ENCODE data around the gene CRHBP. TPM values are rescaled to one million over a fixed set of nuclear protein-coding genes. Genes with fewer than 3 reads are reported as not detected.

Gene CRHBP
- total RNA-seq, 1 donor from 2014 or later, result 4.7 TPM

Other genes starting within 250 kb of the CRHBP start
- gene F2R, start 236.9 kb upstream of the CRHBP start, total RNA-seq, result 285 and 331 TPM in 2 replicates
- gene F2RL1, start 134.0 kb upstream of the CRHBP start, total RNA-seq, result 140 and 164 TPM in 2 replicates
- gene S100Z, start 103.0 kb upstream of the CRHBP start, total RNA-seq, result not detected in 2 replicates
- 18.2 and 19.8 TPM in 2 replicates for gene AGGF1, start 77.4 kb downstream of the CRHBP start, total RNA-seq
- gene ZBED3, start 134.2 kb downstream of the CRHBP start, total RNA-seq, result 6.0 and 7.9 TPM in 2 replicates

All from astrocyte (in vitro differentiated cells and primary cell).